Measurements from ENCODE around the gene DHX40. TPM values are rescaled to one million over a fixed set of nuclear protein-coding genes. Genes with fewer than 3 reads are reported as not detected.

Gene DHX40
- polyA plus RNA-seq, 2 of the 4 experiments (the other 2 are of a cell fraction) = 55.8 to 109 TPM

DNA sequence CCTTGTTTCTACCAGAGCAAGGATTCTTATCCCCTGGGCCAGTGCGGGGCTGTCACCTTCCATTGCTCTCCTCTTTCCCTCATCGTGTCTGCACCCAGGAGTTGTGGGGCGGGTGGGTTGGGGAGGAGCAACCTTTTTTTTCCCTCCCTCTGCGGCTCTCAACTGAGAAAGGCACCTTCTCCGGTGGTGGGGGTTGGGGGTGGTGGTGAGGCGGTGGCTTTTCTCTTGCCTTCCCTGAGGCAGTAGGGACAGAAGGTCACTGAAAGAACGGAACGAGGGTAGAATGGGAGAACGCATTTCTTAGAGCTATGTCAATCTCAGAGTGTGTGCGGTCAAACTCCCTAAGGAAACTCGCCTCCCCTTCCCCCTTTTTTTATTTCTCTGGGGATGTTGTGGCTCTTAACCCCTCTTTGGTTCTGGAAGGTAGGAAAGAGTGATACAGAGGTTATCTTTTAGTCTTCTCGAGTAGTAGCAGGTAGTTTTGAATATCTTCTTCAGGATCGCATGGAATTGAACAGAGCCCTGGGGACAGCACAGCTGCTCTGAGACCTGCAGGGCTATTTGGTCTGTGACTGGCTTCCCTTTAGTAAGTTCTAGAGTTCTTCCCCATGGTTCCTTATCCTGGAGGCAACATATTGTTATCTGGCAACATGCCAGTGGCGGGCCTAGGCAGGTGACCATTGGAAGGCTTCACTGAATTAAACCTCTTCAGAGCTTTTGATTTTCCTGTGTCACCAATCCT, 55.3 kb downstream of the DHX40 start:
- 2% methylated on average over 14 of the region's 14 CpGs for WGBS (ENCODE audit: missing lambda C conversion rate)
- peak; percentile 60 to 73 for DNase-seq (ENCODE audit: low read depth in 1 of 2, low spot score in 1 of 2)
- Histone ChIP-seq H3K4me1 (peaks cover 49% of the 10 kb centered on the region), H3K9me3 (no peaks in the 10 kb centered on the region), H3K4me3 (peak overlapping the region; percentile 93), H3K27ac (peak overlapping the region; percentile 97 to 98), H3K4me2 (peak overlapping the region; percentile 87)
- no peak for FAIRE-seq
- no peak for TF ChIP-seq SREBF2 (IDR thresholded peaks at IDR 0.05)
- TF ChIP-seq FOSL2 (IDR thresholded peaks at IDR 0.05) = no peak
- TF ChIP-seq FOSL2 (CRISPR knock-in tag; IDR thresholded peaks at IDR 0.05) = no peak
- TF ChIP-seq MAZ (IDR thresholded peaks at IDR 0.05; ENCODE audit: borderline replicate concordance, low read depth, low read length) = no peak
- TF ChIP-seq HOXB13 (CRISPR knock-in tag; IDR thresholded peaks at IDR 0.05; ENCODE audit: low read depth) = no peak
- TF ChIP-seq BHLHE40 (IDR thresholded peaks at IDR 0.05; ENCODE audit: low read depth, low read length) = no peak
- TF ChIP-seq CBX2 (IDR thresholded peaks at IDR 0.05; ENCODE audit: borderline replicate concordance, low read depth) = no peak
- TF ChIP-seq TFCP2L1 (CRISPR knock-in tag; IDR thresholded peaks at IDR 0.05) = 0 out of 2 replicates have a peak, but pooled peaks have one; percentile 18
- TF ChIP-seq HOXA7 (CRISPR knock-in tag; IDR thresholded peaks at IDR 0.05) = peak; percentile 74; the same call in 1 of the 2 replicates
- TF ChIP-seq ZNF302 (CRISPR knock-in tag; IDR thresholded peaks at IDR 0.05) = no peak
- TF ChIP-seq PHF8 (IDR thresholded peaks at IDR 0.05; ENCODE audit: borderline replicate concordance, low read depth) = no peak
- TF ChIP-seq KDM1A (IDR thresholded peaks at IDR 0.05; ENCODE audit: low read depth) = no peak
- no peak for TF ChIP-seq NR3C1 (IDR thresholded peaks at IDR 0.05)
- TF ChIP-seq, protein P1, sequence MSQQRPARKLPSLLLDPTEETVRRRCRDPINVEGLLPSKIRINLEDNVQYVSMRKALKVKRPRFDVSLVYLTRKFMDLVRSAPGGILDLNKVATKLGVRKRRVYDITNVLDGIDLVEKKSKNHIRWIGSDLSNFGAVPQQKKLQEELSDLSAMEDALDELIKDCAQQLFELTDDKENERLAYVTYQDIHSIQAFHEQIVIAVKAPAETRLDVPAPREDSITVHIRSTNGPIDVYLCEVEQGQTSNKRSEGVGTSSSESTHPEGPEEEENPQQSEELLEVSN (IDR thresholded peaks at IDR 0.05; ENCODE audit: borderline replicate concordance, low read depth) = no peak
- no peak for TF ChIP-seq HOXB5 (CRISPR knock-in tag; IDR thresholded peaks at IDR 0.05)
- TF ChIP-seq POLR2A (IDR thresholded peaks at IDR 0.05; ENCODE audit: low read length) = no peak
- POLR2A ChIA-PET = interaction anchor here (1.1 to 4.1 kb wide), 4 partner anchors 14 to 466 kb away, joined by 3 to 38 read pairs (median 9); partner anchors contain the start of genes PTRH2, SKA2 and VMP1
- CTCF ChIA-PET = interaction anchor here (1.3 to 1.4 kb wide), 2 partner anchors 23 to 310 kb away, joined by 3 read pairs; no protein-coding TSS in a partner anchor
- peak; percentile 35 to 45; a peak in 4 of 6 replicates for ATAC-seq

DNA sequence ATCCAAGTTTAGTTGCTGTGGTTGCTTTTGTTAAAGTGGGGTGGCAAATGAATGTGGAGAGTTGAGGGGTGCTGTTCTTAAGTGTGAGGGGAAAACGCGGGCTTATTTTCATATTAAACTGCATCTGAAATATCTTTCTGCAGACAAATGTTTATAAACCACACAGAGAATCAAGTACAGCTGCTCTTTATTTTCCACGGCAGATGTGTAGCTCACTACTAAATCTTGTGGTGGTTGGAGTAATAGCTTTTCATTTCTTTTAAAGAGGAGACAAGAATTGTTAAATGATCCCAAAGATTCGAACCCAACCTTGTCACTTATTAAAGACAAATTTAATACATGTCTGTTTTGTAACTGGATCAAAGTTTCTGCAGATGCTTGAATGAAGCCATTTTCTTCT, 56.4 kb downstream of the DHX40 start:
- FAIRE-seq (no peak), DNase-seq (ENCODE audit: low read depth in 1 of 2, low spot score in 1 of 2) (no peak), ATAC-seq (no peak)
- TF ChIP-seq JUN (IDR thresholded peaks at IDR 0.05) (no peak), HEYL (CRISPR knock-in tag; IDR thresholded peaks at IDR 0.05) (no peak), HOXA7 (CRISPR knock-in tag; IDR thresholded peaks at IDR 0.05) (peak; percentile 84; the same call in 1 of the 2 replicates)
- peak overlapping the region; percentile 87 for H3K4me2 ChIP-seq
- peak overlapping the region in 1 of 2 experiments; percentile 29; a peak in 1 of 6 replicates for H3K27ac ChIP-seq
- peaks cover 59% of the 10 kb centered on the region for H3K4me1 ChIP-seq
- CTCF ChIA-PET = interaction anchor here (1.3 kb wide), 1 partner anchor 311 kb away, joined by 3 read pairs; no protein-coding TSS in a partner anchor
- 21% methylated on average over 4 of the region's 4 CpGs for WGBS (ENCODE audit: missing lambda C conversion rate)
- H3K4me3 ChIP-seq = peak overlapping the region; percentile 93
- no peaks in the 10 kb centered on the region for H3K9me3 ChIP-seq
- POLR2A ChIA-PET = no interaction called here

- POLR2A ChIA-PET = no interaction called here
Observed at GRCh38 chr17:59623151-59623550, 57.7 kb downstream of the DHX40 start.

More at GRCh38 chr17:59623151-59623550, 57.7 kb downstream of the DHX40 start:
- no peak for ATAC-seq
- Histone ChIP-seq H3K4me2 (peak overlapping the region; percentile 87), H3K4me3 (peak overlapping the region; percentile 93; the same call in 2 of the 3 replicates), H3K9me3 (no peaks in the 10 kb centered on the region), H3K27ac (no peak overlapping the region), H3K4me1 (peaks cover 62% of the 10 kb centered on the region)
- no peak for DNase-seq (ENCODE audit: low read depth in 1 of 2, low spot score in 1 of 2)
- CTCF ChIA-PET = interaction anchor here (1.1 to 1.6 kb wide), 2 partner anchors 14 to 123 kb away, joined by 3 to 4 read pairs; no protein-coding TSS in a partner anchor
- no peak for FAIRE-seq
- WGBS (ENCODE audit: missing lambda C conversion rate) = 60% methylated on average over 2 of the region's 2 CpGs
- TF ChIP-seq PBX3 (IDR thresholded peaks at IDR 0.05) (no peak), SMC3 (IDR thresholded peaks at IDR 0.05) (no peak), RFX5 (IDR thresholded peaks at IDR 0.05) (no peak), ZFP36 (IDR thresholded peaks at IDR 0.05; ENCODE audit: borderline replicate concordance, partially characterized antibody) (no peak)

All from A549 (cell line).